PC-9 (cell line): ENCODE results near the gene CFAP73. TPM values are rescaled to one million over a fixed set of nuclear protein-coding genes. Genes with fewer than 3 reads are reported as not detected.

Experiments used
- BruUV-seq: library from RNA; stranded (reverse); fragments of 400-500 nt; replicated peaks from 2 replicates; lab custom pipeline; 2021; lab: Mats Ljungman, UMichigan
- CTCF ChIA-PET: fragments of 300-600 bp; sonication (Branson Sonifier 250); formaldehyde crosslinking; loops from one replicate; lab custom pipeline; 2022; ENCODE audit warnings: antibody characterized with exemption; lab: Charles Lee
- POLR2A ChIA-PET: fragments of 300-600 bp; sonication (Branson Sonifier 250); formaldehyde crosslinking; loops from one replicate; lab custom pipeline; 2022; ENCODE audit warnings: antibody characterized with exemption; ENCODE audit not compliant: unreplicated experiment; lab: Charles Lee
- DNase-seq, 2 experiments: peaks; one replicate each; pipeline versions ENCODE4 v3.0.0 to v3.0.0-alpha.2; 2015 to 2022; ENCODE audit warnings: mixed read lengths in 1 of 2
- H2AFZ ChIP-seq: fragments of 200-600 bp; sonication (generic); 2 replicates; pipeline ENCODE4 v1.8.1; 2017; ENCODE audit warnings: antibody characterized with exemption
- H3F3A ChIP-seq: fragments of 200-600 bp; sonication (generic); 2 replicates; pipeline ENCODE4 v1.8.1; 2017; ENCODE audit warnings: antibody characterized with exemption, mild to moderate bottlenecking, low read depth; ENCODE audit not compliant: insufficient read depth
- H3K27ac ChIP-seq: fragments of 200-600 bp; sonication (generic); 2 replicates; pipeline ENCODE4 v1.6.1; 2016; ENCODE audit warnings: mixed run types
- H3K27me3 ChIP-seq: fragments of 200-600 bp; sonication (generic); 2 replicates; pipeline ENCODE4 v1.6.1; 2016; ENCODE audit warnings: low read depth, mixed run types; ENCODE audit not compliant: insufficient read depth
- H3K36me3 ChIP-seq: fragments of 200-600 bp; sonication (generic); 2 replicates; pipeline ENCODE4 v1.6.1; 2016; ENCODE audit warnings: low read depth, mixed run types
- H3K4me1 ChIP-seq: fragments of 200-600 bp; sonication (generic); replicated peaks from 2 replicates; pipeline ENCODE4 v1.6.1; 2016; ENCODE audit warnings: mixed run types; ENCODE audit not compliant: insufficient read depth
- H3K4me2 ChIP-seq: fragments of 200-600 bp; sonication (generic); 2 replicates; pipeline ENCODE4 v1.6.1; 2017; ENCODE audit warnings: mixed run types
- H3K4me3 ChIP-seq: fragments of 200-600 bp; sonication (generic); 2 replicates; pipeline ENCODE4 v1.6.1; 2016; ENCODE audit warnings: mixed run types
- H3K79me2 ChIP-seq: fragments of 200-600 bp; sonication (generic); 2 replicates; pipeline ENCODE4 v1.6.1; 2017; ENCODE audit warnings: low read depth, mixed run types
- H3K9me2 ChIP-seq: fragments of 200-600 bp; sonication (generic); 2 replicates; pipeline ENCODE4 v1.8.1; 2017; ENCODE audit warnings: mild to moderate bottlenecking; ENCODE audit not compliant: insufficient read depth
- H3K9me3 ChIP-seq: fragments of 200-600 bp; sonication (generic); 2 replicates; pipeline ENCODE4 v1.8.1; 2016; ENCODE audit warnings: low read depth; ENCODE audit not compliant: insufficient read depth
- H4K20me1 ChIP-seq: fragments of 200-600 bp; sonication (generic); 2 replicates; pipeline ENCODE4 v1.8.1; 2017; ENCODE audit not compliant: insufficient read depth
- EZH2 ChIP-seq: fragments of 200-600 bp; sonication (generic); IDR thresholded peaks from 2 replicates; pipeline ENCODE4 v1.8.0; 2017; ENCODE audit warnings: antibody characterized with exemption, low read depth
- intact Hi-C: fragments of 100-400 bp; cut with micrococcal nuclease; formaldehyde crosslinking; loops from one replicate; pipeline ENCODE4 v1.10.0; 2022; ENCODE audit not compliant: unreplicated experiment
- total RNA-seq: library from RNA; stranded (reverse); gene quantifications from 2 replicates; pipeline ENCODE4 v1.2.3, GENCODE V29; 2021
- TF ChIP-seq, protein P1 (sequence below): fragments of 200-600 bp; sonication (generic); conservative IDR thresholded peaks from 2 replicates; pipeline ENCODE4 v1.6.1; 2017; ENCODE audit warnings: mixed run types, antibody characterized with exemption, mild to moderate bottlenecking, moderate library complexity

CFAP73 gene
- total RNA-seq, 1 experiment from 2014 or later = 1.9 TPM

DNA sequence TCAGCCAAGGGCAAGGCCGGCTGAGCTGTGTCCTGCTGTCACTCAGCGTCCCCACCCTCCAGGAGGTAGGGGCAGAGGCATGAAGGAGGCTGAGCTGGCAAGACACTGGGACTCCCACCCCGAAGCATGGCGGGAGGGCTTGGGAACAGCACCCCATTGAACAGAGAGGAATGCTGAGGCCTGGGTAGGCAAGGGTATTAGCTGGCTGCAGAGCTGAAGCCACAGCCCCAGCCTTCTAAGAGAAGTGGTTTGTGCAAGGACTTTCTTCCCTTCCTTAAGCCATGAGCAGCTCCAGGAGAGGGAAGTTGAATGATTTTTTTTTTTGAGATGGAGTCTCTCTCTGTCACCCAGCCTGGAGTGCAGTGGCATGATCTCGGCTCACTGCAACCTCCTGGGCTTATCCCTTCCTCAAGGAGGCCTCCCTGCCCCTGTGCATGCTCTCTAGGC, 6.6 kb upstream of the CFAP73 start:
- CTCF ChIA-PET = interaction anchor here (0.6 to 0.9 kb wide), 2 partner anchors 10 to 945 kb away, joined by 3 to 7 read pairs; no protein-coding TSS in a partner anchor

DNA sequence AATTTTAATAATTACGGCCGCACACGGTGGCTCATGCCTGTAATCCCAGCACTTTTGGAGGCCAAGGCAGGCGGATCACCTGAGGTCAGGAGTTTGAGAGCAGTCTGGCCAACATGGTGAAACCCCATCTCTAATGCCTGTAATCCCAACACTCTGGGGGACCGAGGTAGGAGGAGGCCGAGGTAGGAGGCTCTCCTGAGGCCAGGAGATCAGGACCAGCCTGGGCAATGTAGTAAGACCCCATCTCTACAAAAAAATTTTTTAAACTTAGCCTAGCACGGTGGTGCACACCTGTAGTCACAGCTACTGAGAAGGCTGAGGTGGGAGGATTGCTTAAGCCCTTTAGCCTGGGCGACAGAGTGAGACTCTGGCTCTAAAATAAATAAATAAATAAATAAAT, 5.6 kb upstream of the CFAP73 start:
- Histone ChIP-seq H3K4me2 (no peak overlapping the region), H3K27ac (no peak overlapping the region), H3K36me3 (no peaks in the 10 kb centered on the region), H3K4me1 (no peaks in the 10 kb centered on the region), H3K4me3 (no peak overlapping the region), H3K9me3 (no peaks in the 10 kb centered on the region), H3F3A (peaks cover 5% of the 10 kb centered on the region; the same call in 1 of the 2 replicates), H2AFZ (no peak overlapping the region), H3K27me3 (no peaks in the 10 kb centered on the region), H3K79me2 (no peaks in the 10 kb centered on the region), H4K20me1 (no peaks in the 10 kb centered on the region), H3K9me2 (no peaks in the 10 kb centered on the region)
- TF ChIP-seq, protein P1, sequence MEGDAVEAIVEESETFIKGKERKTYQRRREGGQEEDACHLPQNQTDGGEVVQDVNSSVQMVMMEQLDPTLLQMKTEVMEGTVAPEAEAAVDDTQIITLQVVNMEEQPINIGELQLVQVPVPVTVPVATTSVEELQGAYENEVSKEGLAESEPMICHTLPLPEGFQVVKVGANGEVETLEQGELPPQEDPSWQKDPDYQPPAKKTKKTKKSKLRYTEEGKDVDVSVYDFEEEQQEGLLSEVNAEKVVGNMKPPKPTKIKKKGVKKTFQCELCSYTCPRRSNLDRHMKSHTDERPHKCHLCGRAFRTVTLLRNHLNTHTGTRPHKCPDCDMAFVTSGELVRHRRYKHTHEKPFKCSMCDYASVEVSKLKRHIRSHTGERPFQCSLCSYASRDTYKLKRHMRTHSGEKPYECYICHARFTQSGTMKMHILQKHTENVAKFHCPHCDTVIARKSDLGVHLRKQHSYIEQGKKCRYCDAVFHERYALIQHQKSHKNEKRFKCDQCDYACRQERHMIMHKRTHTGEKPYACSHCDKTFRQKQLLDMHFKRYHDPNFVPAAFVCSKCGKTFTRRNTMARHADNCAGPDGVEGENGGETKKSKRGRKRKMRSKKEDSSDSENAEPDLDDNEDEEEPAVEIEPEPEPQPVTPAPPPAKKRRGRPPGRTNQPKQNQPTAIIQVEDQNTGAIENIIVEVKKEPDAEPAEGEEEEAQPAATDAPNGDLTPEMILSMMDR = no peak
- no peak for TF ChIP-seq EZH2
- POLR2A ChIA-PET = no interaction called here
- BruUV-seq = no TSS peak
- no peak for DNase-seq
- CTCF ChIA-PET = no interaction called here
- intact Hi-C loops = no loop called here

More for the DNA sequence above, 6.6 kb upstream of the CFAP73 start:
- no peak overlapping the region for H2AFZ ChIP-seq
- BruUV-seq = no TSS peak
- intact Hi-C loops = no loop called here
- H3K4me1 ChIP-seq = no peaks in the 10 kb centered on the region
- no peaks in the 10 kb centered on the region for H3K9me3 ChIP-seq
- no peak overlapping the region for H3K4me2 ChIP-seq
- H3K79me2 ChIP-seq = no peaks in the 10 kb centered on the region
- no peaks in the 10 kb centered on the region for H3K36me3 ChIP-seq
- POLR2A ChIA-PET = no interaction called here
- no peaks in the 10 kb centered on the region for H3K9me2 ChIP-seq
- H3K27me3 ChIP-seq = no peaks in the 10 kb centered on the region
- TF ChIP-seq, protein P1 = no peak
- TF ChIP-seq EZH2 = no peak
- no peaks in the 10 kb centered on the region for H4K20me1 ChIP-seq
- DNase-seq = no peak
- peaks cover 8% of the 10 kb centered on the region; the same call in 1 of the 2 replicates for H3F3A ChIP-seq
- no peak overlapping the region for H3K4me3 ChIP-seq
- H3K27ac ChIP-seq = no peak overlapping the region

GRCh38 chr12:113144806-113145205, 4.7 kb upstream of the CFAP73 start:
- Histone ChIP-seq H3K27ac (no peak overlapping the region), H3K9me2 (no peaks in the 10 kb centered on the region), H3K4me1 (peaks cover 8% of the 10 kb centered on the region; the same call in 1 of the 2 replicates), H3K36me3 (no peaks in the 10 kb centered on the region), H3F3A (peaks cover 5% of the 10 kb centered on the region; the same call in 1 of the 2 replicates), H3K27me3 (no peaks in the 10 kb centered on the region), H3K79me2 (no peaks in the 10 kb centered on the region), H2AFZ (no peak overlapping the region), H3K4me3 (no peak overlapping the region), H4K20me1 (no peaks in the 10 kb centered on the region), H3K4me2 (no peak overlapping the region), H3K9me3 (no peaks in the 10 kb centered on the region)
- no TSS peak for BruUV-seq
- ChIA-PET POLR2A (no interaction called here), CTCF (interaction anchor here (0.6 kb wide), 1 partner anchor 315 kb away, joined by 3 read pairs; no protein-coding TSS in a partner anchor)
- no peak for TF ChIP-seq EZH2
- TF ChIP-seq, protein P1 = no peak
- no peak for DNase-seq
- intact Hi-C loops = no loop called here
